ENCODE measurements around the gene LRP1.

GRCh38 chr12:57230381-57231155, 102.3 kb downstream of the LRP1 start:
- TF ChIP-seq POLR2A (IDR thresholded peaks at IDR 0.05), result no peak
- TF ChIP-seq CTCF (IDR thresholded peaks at IDR 0.05), result no peak

Measured in vagina (tissue), 2 donors.